ENCODE measurements around the gene CD53.
"Not testable (repeated sequence)": the region's sequence is repeated elsewhere in the genome, so short reads cannot be mapped to it uniquely, and the experiment has no call there.

CD53 gene, protein sequence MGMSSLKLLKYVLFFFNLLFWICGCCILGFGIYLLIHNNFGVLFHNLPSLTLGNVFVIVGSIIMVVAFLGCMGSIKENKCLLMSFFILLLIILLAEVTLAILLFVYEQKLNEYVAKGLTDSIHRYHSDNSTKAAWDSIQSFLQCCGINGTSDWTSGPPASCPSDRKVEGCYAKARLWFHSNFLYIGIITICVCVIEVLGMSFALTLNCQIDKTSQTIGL

GRCh38 chr1:110872745-110873720 lies at the start of gene CD53:
CD53 (plus strand) TSS chr1:110873148; CDS start chr1:110891409, 18,261 bp downstream.
- peak; percentile 94 for DNase-seq

GRCh38 chr1:110824192-110824591 lies 48.8 kb upstream of the CD53 start:
- DNase-seq: no peak

DNA sequence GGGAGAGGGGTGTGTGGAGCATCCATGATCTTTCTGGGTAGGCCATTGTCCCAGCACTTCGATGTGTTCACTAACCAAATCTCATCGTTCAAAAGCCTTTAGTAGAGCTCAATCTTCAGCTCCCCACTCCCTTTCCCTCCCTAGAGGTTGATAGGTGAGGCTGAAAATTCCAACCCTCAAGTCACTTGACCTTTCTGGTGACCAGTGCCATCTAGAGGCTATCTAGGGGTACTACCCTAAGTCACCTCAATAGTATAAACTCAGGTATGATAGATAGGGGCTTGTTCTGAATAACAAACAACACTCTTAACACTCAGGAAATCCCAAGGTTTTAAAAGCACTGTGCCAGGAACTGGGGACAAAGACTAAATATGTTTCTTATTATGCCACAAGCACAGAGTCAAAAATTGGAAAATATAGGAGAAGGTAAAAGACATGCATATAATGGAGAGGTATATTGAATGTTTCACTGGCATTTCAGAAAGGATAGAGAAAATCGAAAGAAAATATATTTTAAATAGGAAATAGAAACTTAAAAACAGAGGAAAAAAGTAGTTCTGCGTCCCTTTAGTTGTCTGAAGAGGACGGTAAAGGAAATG lies 42.9 kb upstream of the CD53 start:
- DNase-seq: peak; percentile 73

- DNase-seq: not testable (repeated sequence)
Observed at GRCh38 chr1:110833779-110834178, 39.2 kb upstream of the CD53 start.

DNA sequence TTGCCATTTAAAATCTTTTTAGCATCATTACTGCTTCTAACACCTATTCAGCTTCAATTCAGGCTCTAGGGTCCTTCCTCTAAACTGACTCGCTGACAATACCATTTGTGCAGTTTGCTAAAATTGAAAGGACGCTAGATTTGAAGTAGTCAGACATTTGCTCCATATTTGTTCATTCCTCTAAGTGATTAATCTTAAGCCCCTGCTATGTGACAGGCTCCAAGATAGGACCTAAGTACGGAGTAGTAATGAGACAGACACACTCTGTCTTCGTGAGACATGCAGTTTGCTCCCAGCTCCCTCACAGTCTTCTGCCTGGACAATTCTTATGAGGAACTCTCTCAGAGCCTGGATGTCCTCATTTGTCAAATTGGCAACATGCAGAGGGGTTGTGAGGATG lies 26.1 kb upstream of the CD53 start:
- DNase-seq: no peak

DNA sequence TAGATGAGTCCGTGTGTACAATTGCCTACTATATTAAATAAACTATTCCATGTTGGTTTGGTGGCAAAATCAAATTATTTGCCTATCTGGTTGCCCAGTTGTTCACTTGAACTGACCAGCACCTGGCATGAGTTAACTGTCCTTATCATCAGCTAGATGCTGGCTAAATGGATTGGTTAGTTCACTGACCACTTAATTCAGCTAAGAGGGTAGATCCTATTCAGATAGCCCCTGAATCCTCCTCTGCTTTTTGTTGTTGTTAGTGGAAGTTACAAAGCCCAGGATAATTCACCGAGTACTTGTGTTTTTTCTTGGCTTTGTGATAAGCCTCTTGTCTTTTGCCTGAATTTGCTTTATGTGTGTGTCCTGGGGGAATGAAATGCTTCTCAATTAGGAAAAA lies 22.8 kb upstream of the CD53 start:
- DNase-seq: no peak

DNA sequence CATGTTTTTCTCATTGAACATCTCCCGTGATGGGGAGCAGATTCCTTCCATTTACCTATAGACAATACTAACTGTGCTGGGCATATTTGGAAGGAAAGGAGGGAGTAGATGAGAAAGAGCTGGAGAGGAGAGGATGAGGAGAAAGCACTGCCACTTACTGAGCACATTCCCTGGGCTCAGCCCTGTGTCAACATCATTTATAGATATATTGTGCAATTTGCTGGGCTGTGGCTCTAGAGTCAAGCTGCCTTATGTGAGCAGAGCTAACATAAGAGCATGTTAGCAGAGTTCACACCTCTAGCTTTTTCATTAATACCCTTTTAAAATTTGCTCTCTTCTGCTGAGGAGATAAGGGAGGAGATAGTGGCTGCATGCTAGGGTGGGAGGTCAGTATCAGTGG lies 22.3 kb upstream of the CD53 start:
- DNase-seq: peak; percentile 25

- DNase-seq: no peak
Observed at GRCh38 chr1:110853135-110853534, 19.8 kb upstream of the CD53 start.

- DNase-seq: no peak
Observed at GRCh38 chr1:110856410-110856809, 16.5 kb upstream of the CD53 start.

- DNase-seq: peak; percentile 54
Observed at GRCh38 chr1:110857964-110858948, 14.7 kb upstream of the CD53 start.

DNA sequence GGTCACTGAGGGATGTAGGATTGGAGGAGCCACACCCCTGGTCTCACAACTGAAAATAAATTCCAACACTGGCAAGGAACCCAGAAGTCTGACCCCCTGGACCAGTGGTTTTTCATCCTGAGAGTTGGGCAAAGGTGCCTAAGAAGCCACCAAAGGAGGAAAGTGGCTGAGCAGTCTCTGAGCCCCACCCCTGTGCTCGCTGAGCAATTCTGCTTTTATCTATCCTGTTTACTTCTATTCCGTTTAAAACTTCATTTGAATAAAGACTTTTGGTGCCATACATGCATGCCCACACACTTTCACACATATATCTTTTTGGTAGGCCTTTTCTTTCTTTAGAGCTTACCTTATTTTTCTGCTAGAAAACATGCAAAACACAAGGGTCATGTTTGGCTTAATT lies 13.9 kb upstream of the CD53 start:
- DNase-seq: no peak

GRCh38 chr1:110860174-110860573 lies 12.8 kb upstream of the CD53 start:
- DNase-seq: no peak

DNA sequence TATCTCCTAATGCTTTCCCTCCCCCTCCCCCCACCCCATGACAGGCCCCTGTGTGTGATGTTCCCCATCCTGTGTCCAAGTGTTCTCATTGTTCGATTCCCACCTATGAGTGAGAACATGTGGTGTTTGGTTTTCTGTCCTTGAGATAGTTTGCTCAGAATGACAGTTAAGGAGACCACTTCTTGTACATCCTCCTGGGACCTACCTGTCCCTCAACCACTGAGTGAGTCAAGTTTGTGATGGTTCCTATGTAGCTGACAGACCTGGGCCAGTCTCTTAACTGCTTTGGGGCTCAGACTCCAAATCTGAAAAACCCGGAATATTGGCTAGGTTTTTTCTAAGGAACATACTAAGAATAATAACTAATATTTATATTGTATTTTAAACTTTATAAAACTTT lies 12.3 kb upstream of the CD53 start:
- not testable (repeated sequence) for DNase-seq

- DNase-seq: not testable (repeated sequence)
Observed at GRCh38 chr1:110861942-110862341, 11.0 kb upstream of the CD53 start.

DNA sequence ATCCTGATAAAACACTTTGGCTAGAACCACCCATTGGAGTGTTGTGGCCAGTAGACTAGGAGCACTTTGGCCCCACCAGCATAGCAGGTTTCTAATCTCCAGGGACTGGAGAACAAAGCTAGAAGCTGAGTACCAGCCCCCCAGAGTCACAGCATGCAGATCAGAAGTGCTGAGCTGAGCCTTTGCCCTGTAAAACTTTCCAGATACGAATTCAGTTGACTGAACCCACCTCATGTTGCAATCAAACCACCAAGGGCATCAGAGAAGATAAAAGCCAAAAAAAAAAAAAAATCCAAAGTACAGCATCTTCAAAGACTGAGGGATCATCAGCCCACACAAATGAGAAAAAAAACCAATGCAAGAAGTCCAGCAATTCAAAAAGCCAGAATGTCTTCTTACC lies 8.7 kb upstream of the CD53 start:
- DNase-seq: peak; percentile 63

GRCh38 chr1:110870721-110871388 lies 2.1 kb upstream of the CD53 start:
- no peak for DNase-seq

DNA sequence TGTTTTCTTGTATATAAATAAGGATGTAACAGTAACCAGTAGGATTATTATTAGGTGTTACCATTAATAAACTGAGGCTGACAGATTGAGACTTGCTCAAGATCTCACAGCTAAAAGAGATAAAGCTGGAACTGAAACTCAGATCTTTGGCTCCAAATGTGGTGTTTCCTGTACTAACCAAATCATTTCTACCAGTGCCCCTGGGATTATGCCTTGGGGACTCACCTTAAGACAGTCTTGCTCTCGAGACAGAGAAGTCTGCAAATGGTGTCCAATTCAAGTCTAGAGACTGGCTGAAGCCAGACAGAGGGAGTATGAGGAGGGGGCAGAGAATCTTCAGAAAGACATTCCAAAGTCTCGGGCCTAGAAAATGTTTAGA lies 593 bp upstream of the CD53 start:
- DNase-seq: no peak

DNA sequence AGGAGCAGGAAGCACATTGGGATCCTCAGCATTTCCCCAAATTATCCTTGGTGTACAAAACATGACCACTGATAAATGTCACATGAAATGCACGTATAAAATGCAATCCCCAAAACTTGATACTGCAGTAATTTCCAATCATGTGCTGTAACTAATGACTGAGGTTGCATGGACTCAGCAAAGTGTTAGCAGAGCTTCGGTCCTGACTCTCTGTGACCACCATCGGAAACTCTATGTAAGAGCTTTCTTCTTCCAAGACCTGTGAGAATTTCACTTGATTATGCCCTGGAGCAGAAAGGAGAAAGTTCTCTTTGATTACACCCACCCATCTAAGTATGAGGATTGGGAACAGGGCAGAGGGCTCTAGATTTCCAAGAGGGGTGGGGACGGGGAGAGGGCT lies 908 bp downstream of the CD53 start:
- peak; percentile 41 for DNase-seq

DNA sequence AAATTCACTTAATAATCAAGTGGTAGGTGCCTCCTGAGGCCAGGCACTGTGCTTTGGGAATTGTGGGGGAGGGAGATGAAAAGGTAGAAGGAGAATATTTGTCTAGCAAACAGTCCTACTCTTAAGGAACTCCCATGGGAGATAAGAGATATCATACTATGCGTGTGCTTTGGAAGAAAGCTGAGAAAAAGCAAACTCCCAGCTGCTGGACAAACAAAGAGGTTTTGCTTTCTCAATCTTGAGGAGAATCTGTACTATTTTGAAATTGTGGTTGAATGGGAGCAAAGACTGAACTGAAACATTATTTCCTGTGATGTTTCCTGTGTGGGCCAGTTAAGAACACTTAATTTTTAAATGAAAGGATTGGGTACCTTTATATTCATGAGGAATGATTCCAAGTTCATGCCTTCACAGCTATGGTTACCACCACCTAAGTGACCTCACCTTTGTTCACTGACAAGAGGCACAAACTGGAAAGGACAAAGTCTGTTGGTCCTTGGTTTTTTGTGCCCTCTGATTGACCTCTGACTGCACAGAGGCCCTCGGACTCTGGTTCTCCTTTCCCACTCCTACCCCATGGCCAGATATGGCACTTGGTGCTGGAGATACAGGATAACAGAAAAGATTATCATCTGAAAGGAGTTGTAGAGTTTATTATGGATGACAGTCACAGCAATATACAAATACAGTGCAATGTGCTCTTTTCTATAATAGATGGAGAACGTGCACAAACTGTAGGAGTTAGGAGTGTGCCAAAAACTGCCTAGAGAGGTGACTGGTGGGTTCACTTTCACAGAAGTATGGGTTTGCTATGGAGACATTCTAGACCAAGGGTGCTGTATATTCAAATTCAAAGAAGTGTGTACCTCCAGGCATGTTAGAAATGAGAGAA lies 1.6 kb downstream of the CD53 start:
- DNase-seq: peak; percentile 75

DNA sequence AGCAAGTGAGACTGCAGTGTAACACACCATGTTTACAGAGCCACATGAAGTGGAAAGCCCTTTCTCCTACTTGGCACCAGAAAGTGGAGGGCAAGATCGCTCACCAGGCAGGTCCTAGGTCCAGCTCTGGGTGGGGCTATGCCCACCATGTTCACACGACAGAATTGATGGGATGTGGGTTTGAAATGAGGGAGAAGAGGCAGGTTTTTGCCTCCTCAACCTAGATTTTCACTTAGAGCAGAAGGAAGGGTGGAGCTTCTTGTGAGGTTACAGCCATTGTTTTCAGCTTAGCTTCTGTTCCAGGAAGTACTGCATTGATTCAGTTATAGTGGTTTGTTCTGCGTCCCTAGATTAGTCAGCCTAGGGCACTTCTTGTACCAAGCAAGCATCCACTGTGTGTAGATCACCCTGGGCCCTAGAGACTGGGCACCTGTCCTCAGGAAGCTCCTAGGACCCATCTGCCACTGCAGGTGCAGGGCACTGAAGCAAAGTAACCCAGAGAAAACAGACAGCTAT lies 2.3 kb downstream of the CD53 start:
- DNase-seq: peak; percentile 88
